Measurements from ENCODE around the gene ALAS1.
"Not testable (repeated sequence)": the region's sequence is repeated elsewhere in the genome, so short reads cannot be mapped to it uniquely, and the experiment has no call there.

ALAS1 gene

GRCh38 chr3:52172262-52172757, 25.6 kb upstream of the ALAS1 start:
- TF ChIP-seq YY1 (IDR thresholded peaks at IDR 0.05; ENCODE audit: insufficient read depth, insufficient read length) = no peak
- no peak for TF ChIP-seq ZNF274 (IDR thresholded peaks at IDR 0.05; ENCODE audit: low read depth, low read length)
- TF ChIP-seq SUZ12 (IDR thresholded peaks at IDR 0.05; ENCODE audit: extremely low read depth, insufficient read depth, insufficient read length) = no peak
- Histone ChIP-seq H3K4me3 (ENCODE audit: insufficient read length, low read depth) (no peak overlapping the region), H3K9ac (ENCODE audit: insufficient read length, low read depth) (no peak overlapping the region), H3K9me3 (ENCODE audit: insufficient read depth, low read length) (no peaks in the 10 kb centered on the region), H3K27me3 (ENCODE audit: insufficient read depth, insufficient read length) (no peaks in the 10 kb centered on the region), H3K36me3 (ENCODE audit: insufficient read depth, insufficient read length, low read length) (no peaks in the 10 kb centered on the region), H3K4me1 (ENCODE audit: insufficient read depth, insufficient read length) (peaks cover 14% of the 10 kb centered on the region)
- DNase-seq (ENCODE audit: low read depth, low spot score) = no peak

GRCh38 chr3:52173101-52173500, 24.9 kb upstream of the ALAS1 start:
- no peak overlapping the region for H3K4me3 ChIP-seq (ENCODE audit: insufficient read length, low read depth)
- no peak overlapping the region for H3K9ac ChIP-seq (ENCODE audit: insufficient read length, low read depth)
- no peak for TF ChIP-seq YY1 (IDR thresholded peaks at IDR 0.05; ENCODE audit: insufficient read depth, insufficient read length)
- no peak for TF ChIP-seq SUZ12 (IDR thresholded peaks at IDR 0.05; ENCODE audit: extremely low read depth, insufficient read depth, insufficient read length)
- TF ChIP-seq ZNF274 (IDR thresholded peaks at IDR 0.05; ENCODE audit: low read depth, low read length) = no peak
- peaks cover 18% of the 10 kb centered on the region for H3K4me1 ChIP-seq (ENCODE audit: insufficient read depth, insufficient read length)
- H3K27me3 ChIP-seq (ENCODE audit: insufficient read depth, insufficient read length) = no peaks in the 10 kb centered on the region
- no peak for DNase-seq (ENCODE audit: low read depth, low spot score)
- no peaks in the 10 kb centered on the region for H3K9me3 ChIP-seq (ENCODE audit: insufficient read depth, low read length)
- H3K36me3 ChIP-seq (ENCODE audit: insufficient read depth, insufficient read length, low read length) = no peaks in the 10 kb centered on the region

GRCh38 chr3:52174896-52175295, 23.1 kb upstream of the ALAS1 start:
- no peak overlapping the region for H3K9ac ChIP-seq (ENCODE audit: insufficient read length, low read depth)
- peaks cover 18% of the 10 kb centered on the region for H3K4me1 ChIP-seq (ENCODE audit: insufficient read depth, insufficient read length)
- no peak for TF ChIP-seq ZNF274 (IDR thresholded peaks at IDR 0.05; ENCODE audit: low read depth, low read length)
- TF ChIP-seq YY1 (IDR thresholded peaks at IDR 0.05; ENCODE audit: insufficient read depth, insufficient read length) = no peak
- no peak for TF ChIP-seq SUZ12 (IDR thresholded peaks at IDR 0.05; ENCODE audit: extremely low read depth, insufficient read depth, insufficient read length)
- no peaks in the 10 kb centered on the region for H3K9me3 ChIP-seq (ENCODE audit: insufficient read depth, low read length)
- H3K27me3 ChIP-seq (ENCODE audit: insufficient read depth, insufficient read length) = no peaks in the 10 kb centered on the region
- no peak for DNase-seq (ENCODE audit: low read depth, low spot score)
- H3K36me3 ChIP-seq (ENCODE audit: insufficient read depth, insufficient read length, low read length) = no peaks in the 10 kb centered on the region
- no peak overlapping the region for H3K4me3 ChIP-seq (ENCODE audit: insufficient read length, low read depth)

- no peaks in the 10 kb centered on the region for H3K36me3 ChIP-seq (ENCODE audit: insufficient read depth, insufficient read length, low read length)
- no peak overlapping the region for H3K4me3 ChIP-seq (ENCODE audit: insufficient read length, low read depth)
- H3K27me3 ChIP-seq (ENCODE audit: insufficient read depth, insufficient read length) = no peaks in the 10 kb centered on the region
- DNase-seq (ENCODE audit: low read depth, low spot score) = no peak
- no peak overlapping the region for H3K9ac ChIP-seq (ENCODE audit: insufficient read length, low read depth)
- TF ChIP-seq SUZ12 (IDR thresholded peaks at IDR 0.05; ENCODE audit: extremely low read depth, insufficient read depth, insufficient read length) (no peak), ZNF274 (IDR thresholded peaks at IDR 0.05; ENCODE audit: low read depth, low read length) (no peak), YY1 (IDR thresholded peaks at IDR 0.05; ENCODE audit: insufficient read depth, insufficient read length) (no peak)
- H3K9me3 ChIP-seq (ENCODE audit: insufficient read depth, low read length) = no peaks in the 10 kb centered on the region
- H3K4me1 ChIP-seq (ENCODE audit: insufficient read depth, insufficient read length) = peaks cover 18% of the 10 kb centered on the region
Measured at GRCh38 chr3:52175416-52176179, 22.4 kb upstream of the ALAS1 start.

GRCh38 chr3:52176180-52176752, 21.7 kb upstream of the ALAS1 start:
- peaks cover 18% of the 10 kb centered on the region for H3K4me1 ChIP-seq (ENCODE audit: insufficient read depth, insufficient read length)
- no peaks in the 10 kb centered on the region for H3K36me3 ChIP-seq (ENCODE audit: insufficient read depth, insufficient read length, low read length)
- no peak for DNase-seq (ENCODE audit: low read depth, low spot score)
- H3K9me3 ChIP-seq (ENCODE audit: insufficient read depth, low read length) = no peaks in the 10 kb centered on the region
- no peaks in the 10 kb centered on the region for H3K27me3 ChIP-seq (ENCODE audit: insufficient read depth, insufficient read length)
- no peak for TF ChIP-seq YY1 (IDR thresholded peaks at IDR 0.05; ENCODE audit: insufficient read depth, insufficient read length)
- no peak for TF ChIP-seq ZNF274 (IDR thresholded peaks at IDR 0.05; ENCODE audit: low read depth, low read length)
- TF ChIP-seq SUZ12 (IDR thresholded peaks at IDR 0.05; ENCODE audit: extremely low read depth, insufficient read depth, insufficient read length) = no peak
- no peak overlapping the region for H3K9ac ChIP-seq (ENCODE audit: insufficient read length, low read depth)
- no peak overlapping the region for H3K4me3 ChIP-seq (ENCODE audit: insufficient read length, low read depth)

GRCh38 chr3:52176951-52177700, 20.8 kb upstream of the ALAS1 start:
- Histone ChIP-seq H3K27me3 (ENCODE audit: insufficient read depth, insufficient read length) (no peaks in the 10 kb centered on the region), H3K9ac (ENCODE audit: insufficient read length, low read depth) (no peak overlapping the region), H3K9me3 (ENCODE audit: insufficient read depth, low read length) (no peaks in the 10 kb centered on the region), H3K4me3 (ENCODE audit: insufficient read length, low read depth) (no peak overlapping the region), H3K4me1 (ENCODE audit: insufficient read depth, insufficient read length) (peaks cover 18% of the 10 kb centered on the region), H3K36me3 (ENCODE audit: insufficient read depth, insufficient read length, low read length) (no peaks in the 10 kb centered on the region)
- TF ChIP-seq ZNF274 (IDR thresholded peaks at IDR 0.05; ENCODE audit: low read depth, low read length) (no peak), SUZ12 (IDR thresholded peaks at IDR 0.05; ENCODE audit: extremely low read depth, insufficient read depth, insufficient read length) (no peak), YY1 (IDR thresholded peaks at IDR 0.05; ENCODE audit: insufficient read depth, insufficient read length) (no peak)
- no peak for DNase-seq (ENCODE audit: low read depth, low spot score)

GRCh38 chr3:52177701-52178042, 20.3 kb upstream of the ALAS1 start:
- DNase-seq (ENCODE audit: low read depth, low spot score) = no peak
- Histone ChIP-seq H3K4me1 (ENCODE audit: insufficient read depth, insufficient read length) (peaks cover 18% of the 10 kb centered on the region), H3K9me3 (ENCODE audit: insufficient read depth, low read length) (no peaks in the 10 kb centered on the region), H3K36me3 (ENCODE audit: insufficient read depth, insufficient read length, low read length) (no peaks in the 10 kb centered on the region), H3K9ac (ENCODE audit: insufficient read length, low read depth) (no peak overlapping the region), H3K4me3 (ENCODE audit: insufficient read length, low read depth) (no peak overlapping the region), H3K27me3 (ENCODE audit: insufficient read depth, insufficient read length) (no peaks in the 10 kb centered on the region)
- TF ChIP-seq YY1 (IDR thresholded peaks at IDR 0.05; ENCODE audit: insufficient read depth, insufficient read length) = no peak

- peaks cover 18% of the 10 kb centered on the region for H3K4me1 ChIP-seq (ENCODE audit: insufficient read depth, insufficient read length)
- not testable (repeated sequence) for H3K9ac ChIP-seq (ENCODE audit: insufficient read length, low read depth); H3K9me3 ChIP-seq (ENCODE audit: insufficient read depth, low read length); H3K4me3 ChIP-seq (ENCODE audit: insufficient read length, low read depth); H3K36me3 ChIP-seq (ENCODE audit: insufficient read depth, insufficient read length, low read length); H3K27me3 ChIP-seq (ENCODE audit: insufficient read depth, insufficient read length); DNase-seq (ENCODE audit: low read depth, low spot score)
Measured at GRCh38 chr3:52178126-52178525, 19.8 kb upstream of the ALAS1 start.

Data from NT2/D1 (cell line).